Adipocyte (in vitro differentiated cells): ENCODE results near the gene MEF2C.
"Not testable (repeated sequence)": the region's sequence is repeated elsewhere in the genome, so short reads cannot be mapped to it uniquely, and the experiment has no call there.

Source experiments
- DNase-seq: peaks from one replicate; pipeline ENCODE4 v3.0.0-alpha.2; 2015; ENCODE audit warnings: low read depth
- H3K27me3 ChIP-seq: replicated peaks from 2 replicates; pipeline ENCODE4 v1.7.0; 2013; ENCODE audit warnings: mild to moderate bottlenecking, low read length, moderate library complexity; ENCODE audit not compliant: control insufficient read depth, insufficient read depth
- H3K36me3 ChIP-seq: 2 replicates; pipeline ENCODE4 v1.7.0; 2013; ENCODE audit warnings: low read length, mild to moderate bottlenecking, moderate library complexity; ENCODE audit not compliant: control insufficient read depth, insufficient read depth, severe bottlenecking
- H3K4me1 ChIP-seq: 2 replicates; pipeline ENCODE4 v1.7.0; 2013; ENCODE audit warnings: mild to moderate bottlenecking, low read length, moderate library complexity; ENCODE audit not compliant: control insufficient read depth, insufficient read depth
- H3K4me3 ChIP-seq: 2 replicates; pipeline ENCODE4 v1.7.0; 2013; ENCODE audit warnings: mild to moderate bottlenecking, low read length, moderate library complexity
- H3K9ac ChIP-seq: 2 replicates; pipeline ENCODE4 v1.7.0; 2013; ENCODE audit warnings: mild to moderate bottlenecking, low read length, moderate library complexity
- H3K9me3 ChIP-seq: 2 replicates; pipeline ENCODE4 v1.7.0; 2013; ENCODE audit warnings: mild to moderate bottlenecking, low read length, moderate library complexity; ENCODE audit not compliant: control insufficient read depth

Gene MEF2C

DNA sequence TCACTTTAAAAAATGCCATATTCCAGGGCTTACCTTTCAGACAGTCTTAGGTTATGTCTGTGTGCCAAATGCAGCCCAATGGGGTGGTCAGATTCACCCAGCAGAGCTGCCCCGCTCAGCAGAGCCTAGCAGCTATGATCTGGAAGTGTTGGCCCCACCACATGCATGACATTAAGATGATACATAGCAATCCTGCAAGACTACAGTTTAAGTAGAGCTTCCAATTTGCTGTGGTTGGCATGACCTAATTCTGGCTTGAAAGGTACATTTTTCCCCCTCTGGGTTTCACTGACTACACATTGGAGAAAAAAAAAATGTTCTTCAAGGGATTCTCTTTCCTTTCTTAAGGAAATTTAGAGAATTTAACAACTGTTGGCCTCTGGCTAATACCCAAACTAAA is 22.5 kb downstream of the MEF2C start:
- Histone ChIP-seq H3K9me3 (no peaks in the 10 kb centered on the region), H3K27me3 (no peaks in the 10 kb centered on the region), H3K9ac (no peak overlapping the region), H3K4me3 (no peak overlapping the region), H3K36me3 (no peaks in the 10 kb centered on the region), H3K4me1 (peaks cover 11% of the 10 kb centered on the region)
- DNase-seq, result peak; percentile 27

- H3K4me1 ChIP-seq, result peaks cover 11% of the 10 kb centered on the region
- no peaks in the 10 kb centered on the region for H3K27me3 ChIP-seq
- no peaks in the 10 kb centered on the region for H3K36me3 ChIP-seq
- H3K4me3 ChIP-seq, result no peak overlapping the region
- no peaks in the 10 kb centered on the region for H3K9me3 ChIP-seq
- no peak for DNase-seq
- no peak overlapping the region for H3K9ac ChIP-seq
Observed at GRCh38 chr5:88858392-88858791, 24.6 kb downstream of the MEF2C start.

DNA sequence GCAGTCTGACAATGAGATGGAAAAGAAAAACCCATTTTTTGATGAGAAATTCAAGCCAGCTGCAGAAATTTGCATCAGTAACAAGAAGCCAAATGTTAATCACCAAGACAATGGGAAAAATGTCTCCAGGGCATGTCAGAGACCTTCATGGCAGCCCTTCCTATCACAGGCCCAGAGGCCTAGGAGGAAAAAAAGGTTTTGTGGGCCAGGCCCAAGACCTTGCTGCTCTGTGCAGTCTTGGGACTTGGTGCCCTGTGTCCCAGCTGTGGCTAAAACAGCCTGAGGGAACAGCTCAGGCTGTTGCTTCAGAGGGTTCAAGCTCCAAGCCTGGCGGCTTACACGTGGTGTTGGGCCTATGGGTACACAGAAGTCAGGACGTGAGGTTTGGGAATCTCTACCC is 26.6 kb downstream of the MEF2C start:
- H3K4me1 ChIP-seq, result peaks cover 11% of the 10 kb centered on the region
- not testable (repeated sequence) for H3K4me3 ChIP-seq, H3K36me3 ChIP-seq, H3K9me3 ChIP-seq, DNase-seq, H3K9ac ChIP-seq, H3K27me3 ChIP-seq

- DNase-seq, result no peak
- no peaks in the 10 kb centered on the region for H3K36me3 ChIP-seq
- no peaks in the 10 kb centered on the region for H3K27me3 ChIP-seq
- no peak overlapping the region for H3K4me3 ChIP-seq
- H3K9me3 ChIP-seq, result no peaks in the 10 kb centered on the region
- no peak overlapping the region for H3K9ac ChIP-seq
- no peaks in the 10 kb centered on the region for H3K4me1 ChIP-seq
Observed at GRCh38 chr5:88854769-88855168, 28.2 kb downstream of the MEF2C start.

GRCh38 chr5:88847420-88847819 is 35.6 kb downstream of the MEF2C start:
- Histone ChIP-seq H3K4me1 (no peaks in the 10 kb centered on the region), H3K4me3 (no peak overlapping the region), H3K27me3 (no peaks in the 10 kb centered on the region), H3K9ac (no peak overlapping the region), H3K36me3 (no peaks in the 10 kb centered on the region), H3K9me3 (no peaks in the 10 kb centered on the region)
- no peak for DNase-seq

DNA sequence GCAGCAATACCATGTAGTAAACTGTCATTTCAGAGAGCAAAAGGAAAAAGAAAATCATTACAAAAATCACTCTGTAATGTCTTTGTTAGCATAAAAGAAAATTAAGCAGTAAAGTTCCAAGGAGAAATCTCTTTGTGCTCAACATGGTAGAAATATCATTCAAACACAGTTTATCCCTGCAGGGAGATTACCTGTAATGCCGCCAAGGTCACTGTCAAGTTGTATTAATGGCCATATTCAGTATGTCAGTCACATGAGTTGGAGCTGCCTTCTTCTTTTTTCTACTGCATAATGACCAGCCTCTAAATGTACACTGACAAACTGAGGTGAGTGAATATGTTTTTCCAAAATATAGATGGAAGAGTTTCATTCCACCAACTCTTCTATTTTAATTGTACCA is 36.5 kb downstream of the MEF2C start:
- DNase-seq, result no peak
- Histone ChIP-seq H3K4me3 (no peak overlapping the region), H3K9ac (no peak overlapping the region), H3K27me3 (no peaks in the 10 kb centered on the region), H3K9me3 (no peaks in the 10 kb centered on the region), H3K4me1 (no peaks in the 10 kb centered on the region), H3K36me3 (no peaks in the 10 kb centered on the region)

- no peak overlapping the region for H3K9ac ChIP-seq
- no peak overlapping the region for H3K4me3 ChIP-seq
- no peak for DNase-seq
- H3K9me3 ChIP-seq, result no peaks in the 10 kb centered on the region
- H3K4me1 ChIP-seq, result no peaks in the 10 kb centered on the region
- H3K36me3 ChIP-seq, result no peaks in the 10 kb centered on the region
- H3K27me3 ChIP-seq, result no peaks in the 10 kb centered on the region
Observed at GRCh38 chr5:88845081-88845697, 37.8 kb downstream of the MEF2C start.

DNA sequence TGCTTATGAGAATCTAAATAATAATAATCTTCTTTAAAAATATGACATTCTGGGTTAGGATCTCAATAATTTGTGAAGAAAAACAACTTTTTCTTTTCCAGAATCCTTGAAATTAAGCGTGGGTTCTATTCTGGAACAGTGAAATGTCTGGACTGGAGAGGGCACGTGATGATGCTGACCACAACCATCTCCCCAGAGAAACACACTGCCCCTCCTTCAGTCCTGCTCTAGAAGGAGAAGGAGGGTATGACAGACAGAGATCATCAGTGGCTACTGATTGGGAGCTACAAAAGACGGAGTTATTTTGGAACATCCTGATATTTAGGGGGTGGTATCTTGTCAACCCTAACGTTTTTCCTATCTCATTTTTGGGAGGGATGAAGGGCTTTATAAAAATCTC is 40.2 kb downstream of the MEF2C start:
- Histone ChIP-seq H3K4me3 (no peak overlapping the region), H3K36me3 (no peaks in the 10 kb centered on the region), H3K4me1 (no peaks in the 10 kb centered on the region), H3K27me3 (no peaks in the 10 kb centered on the region), H3K9me3 (no peaks in the 10 kb centered on the region), H3K9ac (no peak overlapping the region)
- DNase-seq, result no peak

- Histone ChIP-seq H3K4me1 (peaks cover 10% of the 10 kb centered on the region), H3K9ac (no peak overlapping the region), H3K36me3 (no peaks in the 10 kb centered on the region), H3K9me3 (no peaks in the 10 kb centered on the region), H3K27me3 (no peaks in the 10 kb centered on the region), H3K4me3 (no peak overlapping the region)
- DNase-seq, result no peak
Observed at GRCh38 chr5:88841212-88841611, 41.8 kb downstream of the MEF2C start.

GRCh38 chr5:88840495-88840894 is 42.5 kb downstream of the MEF2C start:
- no peaks in the 10 kb centered on the region for H3K27me3 ChIP-seq
- no peaks in the 10 kb centered on the region for H3K36me3 ChIP-seq
- no peaks in the 10 kb centered on the region for H3K9me3 ChIP-seq
- peaks cover 12% of the 10 kb centered on the region for H3K4me1 ChIP-seq
- no peak overlapping the region for H3K9ac ChIP-seq
- no peak overlapping the region for H3K4me3 ChIP-seq
- no peak for DNase-seq

DNA sequence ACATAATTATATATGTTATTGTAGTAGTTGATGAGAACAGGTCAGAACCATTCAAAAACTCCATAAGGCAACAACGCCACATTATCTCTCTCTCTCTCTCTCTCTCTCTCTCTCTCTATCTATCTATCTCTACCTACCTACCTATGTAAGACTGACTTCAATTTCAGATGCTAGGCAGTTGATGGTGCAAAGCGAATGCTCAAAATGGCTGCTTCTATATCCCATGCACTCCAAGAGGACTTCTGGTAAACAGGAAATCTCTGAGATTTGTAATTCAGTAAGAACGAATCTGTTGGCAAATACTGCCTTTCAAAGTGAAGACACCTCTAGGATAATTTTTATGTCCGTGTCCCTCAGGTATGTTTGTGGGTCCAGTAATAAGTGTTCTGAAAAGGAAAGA is 43.7 kb downstream of the MEF2C start:
- DNase-seq, result no peak
- Histone ChIP-seq H3K4me1 (peaks cover 12% of the 10 kb centered on the region), H3K4me3 (no peak overlapping the region), H3K36me3 (no peaks in the 10 kb centered on the region), H3K27me3 (no peaks in the 10 kb centered on the region), H3K9me3 (no peaks in the 10 kb centered on the region), H3K9ac (no peak overlapping the region)

GRCh38 chr5:88838500-88838899 is 44.5 kb downstream of the MEF2C start:
- Histone ChIP-seq H3K4me1 (peaks cover 12% of the 10 kb centered on the region), H3K36me3 (no peaks in the 10 kb centered on the region), H3K27me3 (no peaks in the 10 kb centered on the region), H3K9me3 (no peaks in the 10 kb centered on the region), H3K4me3 (no peak overlapping the region), H3K9ac (no peak overlapping the region)
- no peak for DNase-seq
